Measurements from ENCODE around the gene RAP1GAP. TPM values are rescaled to one million over a fixed set of nuclear protein-coding genes. Genes with fewer than 3 reads are reported as not detected.

The RAP1GAP gene
- total RNA-seq, 1 donor from 2014 or later: 7.4 TPM

GRCh38 chr1:21630571-21631343 lies 38.4 kb downstream of the RAP1GAP start:
- Mint-ChIP-seq H3K27me3 (ENCODE audit: low read depth) (no peaks in the 10 kb centered on the region), H3K36me3 (ENCODE audit: low read depth) (no peaks in the 10 kb centered on the region), H3K27ac (ENCODE audit: unreplicated experiment) (no peak overlapping the region), H3K4me1 (no peaks in the 10 kb centered on the region), H3K4me3 (no peak overlapping the region), H3K9me3 (no peaks in the 10 kb centered on the region)
- DNase-seq (ENCODE audit: low read depth, low spot score): no peak
- TF ChIP-seq CTCF (conservative IDR thresholded peaks at IDR 0.05): no peak

GRCh38 chr1:21629971-21630370 lies 39.2 kb downstream of the RAP1GAP start:
- Mint-ChIP-seq H3K4me1 (no peaks in the 10 kb centered on the region), H3K36me3 (ENCODE audit: low read depth) (no peaks in the 10 kb centered on the region), H3K27ac (ENCODE audit: unreplicated experiment) (no peak overlapping the region), H3K9me3 (no peaks in the 10 kb centered on the region), H3K27me3 (ENCODE audit: low read depth) (no peaks in the 10 kb centered on the region), H3K4me3 (no peak overlapping the region)
- no peak for DNase-seq (ENCODE audit: low read depth, low spot score)
- no peak for TF ChIP-seq CTCF (conservative IDR thresholded peaks at IDR 0.05)

- Mint-ChIP-seq H3K9me3 (no peaks in the 10 kb centered on the region), H3K27ac (ENCODE audit: unreplicated experiment) (no peak overlapping the region), H3K4me1 (no peaks in the 10 kb centered on the region), H3K27me3 (ENCODE audit: low read depth) (peaks cover 2% of the 10 kb centered on the region), H3K4me3 (no peak overlapping the region), H3K36me3 (ENCODE audit: low read depth) (no peaks in the 10 kb centered on the region)
- no peak for TF ChIP-seq CTCF (conservative IDR thresholded peaks at IDR 0.05)
- DNase-seq (ENCODE audit: low read depth, low spot score): no peak
Observed at GRCh38 chr1:21628798-21629393, 40.3 kb downstream of the RAP1GAP start.

GRCh38 chr1:21626921-21627339 lies 42.2 kb downstream of the RAP1GAP start:
- no peak overlapping the region for H3K4me3 Mint-ChIP-seq
- peaks cover 7% of the 10 kb centered on the region for H3K27me3 Mint-ChIP-seq (ENCODE audit: low read depth)
- H3K36me3 Mint-ChIP-seq (ENCODE audit: low read depth): no peaks in the 10 kb centered on the region
- no peak for DNase-seq (ENCODE audit: low read depth, low spot score)
- no peak for TF ChIP-seq CTCF (conservative IDR thresholded peaks at IDR 0.05)
- H3K27ac Mint-ChIP-seq (ENCODE audit: unreplicated experiment): no peak overlapping the region
- no peaks in the 10 kb centered on the region for H3K9me3 Mint-ChIP-seq
- peaks cover 4% of the 10 kb centered on the region for H3K4me1 Mint-ChIP-seq

- Mint-ChIP-seq H3K4me3 (no peak overlapping the region), H3K9me3 (no peaks in the 10 kb centered on the region), H3K36me3 (ENCODE audit: low read depth) (no peaks in the 10 kb centered on the region), H3K27ac (ENCODE audit: unreplicated experiment) (no peak overlapping the region), H3K27me3 (ENCODE audit: low read depth) (peaks cover 17% of the 10 kb centered on the region), H3K4me1 (peaks cover 9% of the 10 kb centered on the region)
- no peak for DNase-seq (ENCODE audit: low read depth, low spot score)
- no peak for TF ChIP-seq CTCF (conservative IDR thresholded peaks at IDR 0.05)
Observed at GRCh38 chr1:21625390-21626190, 43.6 kb downstream of the RAP1GAP start.

All from neural crest cell (in vitro differentiated cells).